GM12801 (cell line): Measurements from ENCODE around the gene SLC6A18.

ENCODE experiments used
- CTCF ChIP-seq: IDR thresholded peaks from one replicate; pipeline ENCODE4 v1.5.1; 2011; ENCODE audit warnings: control low read depth; ENCODE audit not compliant: insufficient read length; ENCODE audit errors: extremely low read depth

The SLC6A18 gene

DNA sequence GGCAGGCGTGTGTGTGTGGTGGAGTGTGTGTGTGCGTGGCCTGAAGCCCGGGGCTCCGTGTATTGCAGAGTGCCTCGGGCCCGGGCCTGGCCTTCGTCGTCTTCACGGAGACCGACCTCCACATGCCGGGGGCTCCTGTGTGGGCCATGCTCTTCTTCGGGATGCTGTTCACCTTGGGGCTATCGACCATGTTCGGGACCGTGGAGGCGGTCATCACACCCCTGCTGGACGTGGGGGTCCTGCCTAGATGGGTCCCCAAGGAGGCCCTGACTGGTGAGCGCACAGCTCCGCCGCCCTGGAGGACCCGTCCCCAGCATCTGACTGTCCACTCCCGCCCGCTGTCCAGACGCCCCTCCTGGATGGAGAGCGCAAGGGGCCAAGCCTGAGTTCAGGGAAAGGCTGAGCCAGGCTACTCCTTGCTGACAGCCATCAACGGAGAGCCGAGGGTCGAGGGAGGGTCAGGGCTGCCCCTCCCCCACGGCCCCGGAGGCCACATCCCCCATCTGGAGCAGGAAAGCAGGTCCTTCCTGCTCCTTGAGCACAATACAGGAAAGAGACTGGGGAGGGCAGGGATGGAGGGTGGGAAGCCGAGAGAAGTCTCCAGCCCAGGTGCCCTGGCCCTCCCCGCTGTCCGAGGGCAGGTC, 18.4 kb downstream of the SLC6A18 start:
- no peak for TF ChIP-seq CTCF

DNA sequence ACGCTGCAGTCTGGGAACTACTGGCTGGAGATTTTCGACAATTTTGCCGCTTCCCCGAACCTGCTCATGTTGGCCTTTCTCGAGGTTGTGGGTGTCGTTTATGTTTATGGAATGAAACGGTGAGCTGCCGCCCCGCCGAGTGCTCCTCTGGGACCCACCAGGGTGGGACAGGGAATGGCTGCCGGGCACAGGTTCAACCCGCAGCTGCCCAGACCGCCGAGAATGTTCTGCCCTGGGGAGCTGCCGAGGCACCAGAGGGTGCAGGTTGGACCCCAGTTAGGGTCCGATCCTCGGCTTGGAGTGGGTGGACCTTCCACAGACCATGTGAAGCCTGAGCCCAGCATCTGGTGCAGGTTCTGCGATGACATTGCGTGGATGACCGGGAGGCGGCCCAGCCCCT, 19.1 kb downstream of the SLC6A18 start:
- no peak for TF ChIP-seq CTCF

GRCh38 chr5:1244976-1245375, 19.8 kb downstream of the SLC6A18 start:
- no peak for TF ChIP-seq CTCF

- TF ChIP-seq CTCF: no peak
These were observed 20.9 kb downstream of the SLC6A18 start for GRCh38 chr5:1245905-1246576.

- no peak for TF ChIP-seq CTCF
These were observed 21.7 kb downstream of the SLC6A18 start for GRCh38 chr5:1246711-1247431.

GRCh38 chr5:1247811-1248210, 22.6 kb downstream of the SLC6A18 start:
- no peak for TF ChIP-seq CTCF

DNA sequence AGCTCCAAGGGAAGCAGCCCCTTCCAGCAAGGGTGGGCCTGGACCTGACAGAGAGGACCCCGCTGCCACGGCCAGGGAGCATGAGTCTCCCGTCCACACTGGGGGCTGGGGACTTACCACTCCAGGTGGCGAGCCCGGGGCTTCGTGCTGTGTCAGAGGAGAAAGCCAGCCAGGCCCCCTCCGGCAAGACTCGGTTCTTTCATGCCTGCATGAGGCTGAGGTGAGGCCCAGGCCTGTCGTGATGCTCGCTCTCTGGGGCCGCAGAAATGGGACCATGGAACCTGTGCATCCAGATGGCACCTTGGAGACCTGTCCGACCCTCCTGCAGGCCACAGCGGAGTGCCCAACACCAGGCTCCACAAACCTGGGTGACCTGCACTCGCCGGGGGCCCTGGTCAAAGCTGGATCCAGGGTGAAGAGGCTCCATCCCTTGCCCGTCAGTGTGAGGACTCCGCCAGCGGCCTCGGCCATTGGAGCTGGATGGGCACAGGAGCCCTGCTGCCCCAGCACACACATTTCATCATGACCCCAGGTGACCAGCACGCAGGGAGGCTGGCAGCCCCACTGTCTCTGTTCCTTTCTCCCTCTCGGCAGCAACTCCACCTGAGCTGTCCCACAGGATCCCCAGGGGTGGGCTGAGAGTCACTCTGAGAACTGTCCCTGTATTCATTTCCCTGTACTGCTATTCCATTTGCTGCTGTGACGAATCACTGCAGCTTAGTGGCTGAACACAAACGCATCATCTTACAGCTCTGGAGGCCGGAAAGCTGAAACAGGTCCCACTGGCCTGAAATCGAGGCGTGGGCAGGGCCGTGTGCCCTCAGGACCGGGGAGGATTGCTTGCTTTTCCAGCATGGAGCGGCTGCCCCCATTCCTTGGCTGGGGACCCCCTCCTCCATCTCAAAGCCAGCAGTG, 24.4 kb downstream of the SLC6A18 start:
- no peak for TF ChIP-seq CTCF
